HepG2 (cell line): Measurements from ENCODE around the gene FAM111B. TPM values are rescaled to one million over a fixed set of nuclear protein-coding genes. Genes with fewer than 3 reads are reported as not detected.
A peak's percentile ranks its signal among the peaks of the same experiment; 100 is the strongest.

Experiments
- CENPBD1 ChIP-seq: sonication (generic); formaldehyde crosslinking; IDR thresholded peaks from 2 replicates; pipeline ENCODE4 v1.8.0; 2022; ENCODE audit warnings: missing genetic modification reagents, low read depth, mild to moderate bottlenecking, borderline replicate concordance
- ETV5 ChIP-seq: IDR thresholded peaks from 2 replicates; pipeline ENCODE4 v1.6.1; 2018; ENCODE audit warnings: missing biosample characterization, missing genetic modification reagents, inconsistent platforms, borderline replicate concordance
- FOXO4 ChIP-seq: sonication (generic); formaldehyde crosslinking; conservative IDR thresholded peaks from 2 replicates; pipeline ENCODE4 v1.8.1; 2023; ENCODE audit warnings: missing genetic modification reagents
- HNRNPLL ChIP-seq: fragments of 200-400 bp; formaldehyde crosslinking; IDR thresholded peaks from 2 replicates; pipeline ENCODE4 v1.6.1; 2017; ENCODE audit warnings: mild to moderate bottlenecking, low read depth, low read length; ENCODE audit not compliant: poor library complexity, severe bottlenecking
- MATR3 ChIP-seq: sonication (generic); formaldehyde crosslinking; IDR thresholded peaks from 2 replicates; pipeline ENCODE4 v1.4.0; 2020; ENCODE audit warnings: missing genetic modification reagents
- MXD3 ChIP-seq: IDR thresholded peaks from 2 replicates; pipeline ENCODE4 v1.6.1; 2016; ENCODE audit warnings: mild to moderate bottlenecking, missing biosample characterization, missing genetic modification reagents
- MXI1 ChIP-seq: IDR thresholded peaks from 3 replicates; pipeline ENCODE4 v1.6.1; 2012; ENCODE audit warnings: low read depth, low read length, inconsistent platforms, borderline replicate concordance
- NR3C1 ChIP-seq: sonication (generic); formaldehyde crosslinking; IDR thresholded peaks from 2 replicates; pipeline ENCODE4 v1.4.0; 2020; ENCODE audit warnings: missing genetic modification reagents
- RFXAP ChIP-seq: sonication (generic); formaldehyde crosslinking; IDR thresholded peaks from 2 replicates; pipeline ENCODE4 v1.4.0; 2020; ENCODE audit warnings: missing genetic modification reagents, borderline replicate concordance
- ZC3H13 ChIP-seq: sonication (generic); formaldehyde crosslinking; IDR thresholded peaks from 2 replicates; pipeline ENCODE4 v1.8.1; 2023; ENCODE audit warnings: mild to moderate bottlenecking, missing genetic modification reagents, moderate library complexity
- ZMYM2 ChIP-seq: sonication (generic); formaldehyde crosslinking; IDR thresholded peaks from 2 replicates; pipeline ENCODE4 v1.8.0; 2022; ENCODE audit warnings: mild to moderate bottlenecking, missing genetic modification reagents
- ZNF44 ChIP-seq: sonication (generic); formaldehyde crosslinking; IDR thresholded peaks from 2 replicates; pipeline ENCODE4 v1.5.1; 2020; ENCODE audit warnings: mild to moderate bottlenecking, missing genetic modification reagents
- ZNF441 ChIP-seq: sonication (generic); formaldehyde crosslinking; IDR thresholded peaks from 2 replicates; pipeline ENCODE4 v1.7.0; 2021; ENCODE audit warnings: missing genetic modification reagents, borderline replicate concordance
- ZNF446 ChIP-seq: sonication (generic); formaldehyde crosslinking; IDR thresholded peaks from 2 replicates; pipeline ENCODE4 v1.5.0; 2020; ENCODE audit warnings: mild to moderate bottlenecking, missing genetic modification reagents
- ZNF501 ChIP-seq: sonication (generic); formaldehyde crosslinking; IDR thresholded peaks from 2 replicates; pipeline ENCODE4 v1.5.1; 2020; ENCODE audit warnings: mild to moderate bottlenecking, moderate library complexity, missing genetic modification reagents
- polyA plus RNA-seq, 8 experiments: library from polyadenylated mRNA; depleted of rRNA in 3 of 8; stranded (reverse) in 7 of 8; unstranded in 1 of 8; fragments of >200 nt; fragmentation: Illumina TruSeq in 4 of 8; extraction: Trizol in 4 of 8; gene quantifications; 2 replicates each; pipeline versions ENCODE4 v1.2.1 to v1.2.3, GENCODE V29; 2011 to 2016; ENCODE audit warnings: low read depth in 4 of 8, missing spikeins in 1 of 8, mixed read lengths in 1 of 8; ENCODE audit not compliant: insufficient read depth in 1 of 8
- total RNA-seq, 5 experiments: library from RNA; depleted of rRNA; stranded (reverse); fragments of >200 nt; fragmentation: Illumina TruSeq; extraction: Trizol; gene quantifications; 2 replicates each; pipeline ENCODE4 v1.2.3, GENCODE V29; 2016; ENCODE audit warnings: low read depth in 1 of 5
- TF ChIP-seq, protein P1 (sequence below): sonication (generic); formaldehyde crosslinking; IDR thresholded peaks from 2 replicates; pipeline ENCODE4 v1.4.0; 2020; ENCODE audit warnings: mild to moderate bottlenecking, missing genetic modification reagents
- TF ChIP-seq, protein P2 (sequence below): sonication (generic); formaldehyde crosslinking; IDR thresholded peaks from 2 replicates; pipeline ENCODE4 v1.4.0; 2020; ENCODE audit warnings: mild to moderate bottlenecking, missing genetic modification reagents

Gene FAM111B
- total and polyA plus RNA-seq, 2 of the 13 experiments (the other 11 are each of a cell fraction or from before 2014, with no cell fraction given), result 1.6 to 28.2 TPM

GRCh38 chr11:59142530-59143507 is 35.8 kb downstream of the FAM111B start, which contains the start of gene FAM111A (continued):
- TF ChIP-seq ZNF44 (CRISPR knock-in tag) (no peak), MXD3 (CRISPR knock-in tag) (peak; percentile 26; the same call in 1 of the 2 replicates), ETV5 (CRISPR knock-in tag) (peak; percentile 63; the same call in 1 of the 2 replicates), ZC3H13 (CRISPR knock-in tag) (0 out of 2 replicates have a peak, but pooled peaks have one; percentile 54), MATR3 (no peak), NR3C1 (CRISPR knock-in tag) (no peak), ZNF441 (CRISPR knock-in tag) (0 out of 2 replicates have a peak, but pooled peaks have one; percentile 47), CENPBD1 (CRISPR knock-in tag) (no peak), ZMYM2 (0 out of 2 replicates have a peak, but pooled peaks have one; percentile 56), ZNF501 (CRISPR knock-in tag) (peak; percentile 94), FOXO4 (no peak), ZNF446 (CRISPR knock-in tag) (0 out of 2 replicates have a peak, but pooled peaks have one; percentile 12), HNRNPLL (peak; percentile 80), MXI1 (no peak; the same call in 2 of the 3 replicates), RFXAP (CRISPR knock-in tag) (peak; percentile 99)
- TF ChIP-seq, protein P1, sequence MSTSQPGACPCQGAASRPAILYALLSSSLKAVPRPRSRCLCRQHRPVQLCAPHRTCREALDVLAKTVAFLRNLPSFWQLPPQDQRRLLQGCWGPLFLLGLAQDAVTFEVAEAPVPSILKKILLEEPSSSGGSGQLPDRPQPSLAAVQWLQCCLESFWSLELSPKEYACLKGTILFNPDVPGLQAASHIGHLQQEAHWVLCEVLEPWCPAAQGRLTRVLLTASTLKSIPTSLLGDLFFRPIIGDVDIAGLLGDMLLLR, result no peak
- TF ChIP-seq, protein P2, sequence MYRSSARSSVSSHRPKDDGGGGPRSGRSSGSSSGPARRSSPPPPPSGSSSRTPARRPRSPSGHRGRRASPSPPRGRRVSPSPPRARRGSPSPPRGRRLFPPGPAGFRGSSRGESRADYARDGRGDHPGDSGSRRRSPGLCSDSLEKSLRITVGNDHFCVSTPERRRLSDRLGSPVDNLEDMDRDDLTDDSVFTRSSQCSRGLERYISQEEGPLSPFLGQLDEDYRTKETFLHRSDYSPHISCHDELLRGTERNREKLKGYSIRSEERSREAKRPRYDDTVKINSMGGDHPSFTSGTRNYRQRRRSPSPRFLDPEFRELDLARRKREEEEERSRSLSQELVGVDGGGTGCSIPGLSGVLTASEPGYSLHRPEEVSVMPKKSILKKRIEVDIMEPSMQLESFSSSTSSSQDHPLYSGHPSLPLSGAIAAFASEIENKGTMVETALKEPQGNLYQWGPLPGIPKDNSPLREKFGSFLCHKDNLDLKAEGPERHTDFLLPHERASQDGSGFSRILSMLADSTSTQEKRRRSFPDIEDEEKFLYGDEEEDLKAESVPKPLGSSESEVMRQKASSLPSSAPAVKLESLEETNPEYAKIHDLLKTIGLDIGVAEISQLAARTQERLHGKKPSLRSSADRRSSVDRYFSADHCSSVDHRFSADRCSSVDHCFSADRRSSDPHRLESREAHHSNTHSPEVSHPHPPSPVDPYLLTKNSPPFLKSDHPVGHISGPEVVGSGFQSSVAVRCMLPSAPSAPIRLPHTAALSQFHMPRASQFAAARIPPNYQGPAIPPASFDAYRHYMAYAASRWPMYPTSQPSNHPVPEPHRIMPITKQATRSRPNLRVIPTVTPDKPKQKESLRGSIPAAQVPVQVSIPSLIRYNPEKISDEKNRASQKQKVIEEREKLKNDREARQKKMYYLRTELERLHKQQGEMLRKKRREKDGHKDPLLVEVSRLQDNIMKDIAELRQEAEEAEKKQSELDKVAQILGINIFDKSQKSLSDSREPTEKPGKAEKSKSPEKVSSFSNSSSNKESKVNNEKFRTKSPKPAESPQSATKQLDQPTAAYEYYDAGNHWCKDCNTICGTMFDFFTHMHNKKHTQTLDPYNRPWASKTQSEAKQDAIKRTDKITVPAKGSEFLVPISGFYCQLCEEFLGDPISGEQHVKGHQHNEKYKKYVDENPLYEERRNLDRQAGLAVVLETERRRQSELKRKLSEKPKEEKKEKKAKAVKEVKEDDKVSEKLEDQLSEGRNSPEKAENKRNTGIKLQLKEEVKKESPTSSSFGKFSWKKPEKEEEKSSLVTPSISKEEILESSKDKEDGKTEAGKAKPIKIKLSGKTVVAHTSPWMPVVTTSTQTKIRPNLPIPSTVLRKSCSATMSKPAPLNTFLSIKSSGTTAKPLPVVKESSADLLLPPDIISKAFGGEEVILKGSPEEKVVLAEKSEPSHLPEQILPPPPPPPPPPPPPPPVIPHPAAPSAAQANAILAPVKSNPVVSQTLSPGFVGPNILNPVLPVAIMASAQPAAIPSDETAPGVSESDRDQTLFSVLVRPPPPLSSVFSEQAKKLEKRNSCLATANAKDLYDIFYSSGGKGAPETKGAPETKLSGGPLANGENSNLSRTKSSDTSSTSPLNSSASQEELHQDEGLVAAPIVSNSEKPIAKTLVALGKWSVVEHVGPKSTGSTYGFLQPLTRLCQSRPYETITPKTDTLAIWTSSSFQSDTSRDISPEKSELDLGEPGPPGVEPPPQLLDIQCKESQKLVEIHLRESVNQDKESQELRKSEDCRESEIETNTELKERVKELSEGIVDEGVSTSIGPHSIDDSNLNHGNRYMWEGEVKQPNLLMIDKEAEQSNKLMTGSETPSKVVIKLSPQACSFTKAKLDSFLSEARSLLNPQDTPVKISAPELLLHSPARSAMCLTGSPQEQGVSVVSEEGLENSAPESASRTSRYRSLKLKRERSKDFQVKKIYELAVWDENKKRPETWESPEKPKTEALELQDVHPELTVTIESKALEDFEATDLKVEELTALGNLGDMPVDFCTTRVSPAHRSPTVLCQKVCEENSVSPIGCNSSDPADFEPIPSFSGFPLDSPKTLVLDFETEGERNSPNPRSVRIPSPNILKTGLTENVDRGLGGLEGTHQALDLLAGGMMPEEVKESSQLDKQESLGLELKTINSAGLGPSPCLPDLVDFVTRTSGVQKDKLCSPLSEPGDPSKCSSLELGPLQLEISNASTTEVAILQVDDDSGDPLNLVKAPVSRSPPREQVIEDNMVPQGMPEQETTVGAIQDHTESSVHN (CRISPR knock-in tag), result no peak
